GM12878 (cell line): ENCODE measurements around the gene PMM1. TPM values are rescaled to one million over a fixed set of nuclear protein-coding genes. Genes with fewer than 3 reads are reported as not detected.

Experiments
- ATAC-seq: fragments of 200-7000 bp; cut with Tn5 transposase; 3 replicates; pipeline ENCODE4 v1.9.1; 2020; ENCODE audit warnings: mild to moderate bottlenecking, moderate library complexity
- BruUV-seq: library from RNA; stranded (reverse); fragments of 400-500 nt; replicated peaks from 2 replicates; lab custom pipeline; 2021; lab: Mats Ljungman, UMichigan
- CTCF ChIA-PET: fragments of 300-600 bp; sonication (Branson Sonifier 250); formaldehyde crosslinking; extraction: SDS; loops from one replicate; lab custom pipeline; 2021; ENCODE audit warnings: inconsistent platforms; lab: Yijun Ruan, JAX
- POLR2A ChIA-PET: fragments of 350-600 bp; formaldehyde crosslinking; extraction: SDS; loops from one replicate; lab custom pipeline; 2021; ENCODE audit warnings: inconsistent platforms; lab: Charles Lee
- RAD21 ChIA-PET: fragments of 300-600 bp; sonication (Branson Sonifier 250); formaldehyde crosslinking; loops from one replicate; lab custom pipeline; 2023; ENCODE audit warnings: antibody characterized with exemption; ENCODE audit not compliant: unreplicated experiment; lab: Charles Lee
- SMC1A ChIA-PET: fragments of 300-600 bp; sonication (Branson Sonifier 250); formaldehyde crosslinking; loops from one replicate; lab custom pipeline; 2023; ENCODE audit not compliant: unreplicated experiment, uncharacterized antibody; lab: Charles Lee
- DNase-seq: peaks from one replicate; pipeline ENCODE4 v3.0.0-alpha.2; 2011; ENCODE audit warnings: low read depth, low spot score
- FAIRE-seq: peaks from 3 replicates; lab custom pipeline; 2011; peaks lifted over from hg19 to GRCh38; lab: Jason Lieb, UNC
- H2AFZ ChIP-seq: 2 replicates; pipeline ENCODE4 v1.6.0; 2011; ENCODE audit warnings: low read depth, low read length, control low read depth; ENCODE audit not compliant: control insufficient read depth
- H3K27ac ChIP-seq: 2 replicates; pipeline ENCODE4 v1.5.1; 2011; ENCODE audit warnings: control low read depth; ENCODE audit not compliant: control insufficient read depth, insufficient read depth
- H3K27me3 ChIP-seq, 2 experiments: replicated peaks in 1 of 2; 2 replicates each; pipeline versions ENCODE4 v1.6.0 to v1.6.1; 2011; ENCODE audit warnings: low read length in 1 of 2; ENCODE audit not compliant: control insufficient read depth in 2 of 2, insufficient read depth in 2 of 2
- H3K36me3 ChIP-seq, 2 experiments: 2 replicates each; pipeline ENCODE4 v1.5.1; 2011; ENCODE audit warnings: low read length in 1 of 2; ENCODE audit not compliant: control insufficient read depth in 2 of 2, insufficient read depth in 2 of 2
- H3K4me1 ChIP-seq: 2 replicates; pipeline ENCODE4 v1.6.1; 2011; ENCODE audit warnings: mild to moderate bottlenecking, low read length, moderate library complexity, mixed read lengths; ENCODE audit not compliant: control insufficient read depth, insufficient read depth
- H3K4me2 ChIP-seq: 2 replicates; pipeline ENCODE4 v1.6.0; 2011; ENCODE audit warnings: control low read depth; ENCODE audit not compliant: control insufficient read depth, insufficient read depth
- H3K4me3 ChIP-seq: fragments of 200-600 bp; sonication (generic); 2 replicates; pipeline ENCODE4 v1.5.1; 2016
- H3K79me2 ChIP-seq: 2 replicates; pipeline ENCODE4 v1.6.0; 2011; ENCODE audit warnings: low read length; ENCODE audit not compliant: control insufficient read depth, insufficient read depth
- H3K9ac ChIP-seq: 2 replicates; pipeline ENCODE4 v1.8.0; 2011; ENCODE audit warnings: low read length, control low read depth, mixed read lengths; ENCODE audit not compliant: control insufficient read depth, insufficient read depth
- H3K9me3 ChIP-seq: replicated peaks from 3 replicates; pipeline ENCODE4 v1.5.1; 2011; ENCODE audit warnings: mild to moderate bottlenecking, low read length; ENCODE audit not compliant: control insufficient read depth, insufficient read depth
- H4K20me1 ChIP-seq: 2 replicates; pipeline ENCODE4 v1.6.0; 2011; ENCODE audit not compliant: control insufficient read depth, insufficient read depth
- CUX1 ChIP-seq: IDR thresholded peaks from 2 replicates; pipeline ENCODE4 v1.6.1; 2012; ENCODE audit warnings: improper control_type of control experiment, low read depth, low read length; ENCODE audit not compliant: insufficient replicate concordance
- KLF5 ChIP-seq: fragments of 450-650 bp; IDR thresholded peaks from 2 replicates; pipeline ENCODE4 v1.6.1; 2014; ENCODE audit warnings: mild to moderate bottlenecking; ENCODE audit not compliant: partially characterized antibody
- MTA3 ChIP-seq: IDR thresholded peaks from 2 replicates; pipeline ENCODE4 v1.6.1; 2012; ENCODE audit warnings: low read length, inconsistent platforms, borderline replicate concordance
- NFXL1 ChIP-seq: fragments of 450-650 bp; IDR thresholded peaks from 2 replicates; pipeline ENCODE4 v1.6.1; 2017; ENCODE audit warnings: antibody characterized with exemption, mild to moderate bottlenecking, borderline replicate concordance
- SMAD1 ChIP-seq: fragments of 450-650 bp; IDR thresholded peaks from 2 replicates; pipeline ENCODE4 v1.6.1; 2018; ENCODE audit warnings: mild to moderate bottlenecking, low read depth; ENCODE audit not compliant: partially characterized antibody
- SUPT20H ChIP-seq: IDR thresholded peaks from 2 replicates; pipeline ENCODE4 v1.6.1; 2011; ENCODE audit warnings: low read depth, mild to moderate bottlenecking, low read length, moderate library complexity, borderline replicate concordance; ENCODE audit not compliant: control insufficient read depth
- ZBED1 ChIP-seq: IDR thresholded peaks from 2 replicates; pipeline ENCODE4 v1.6.1; 2016; ENCODE audit warnings: borderline replicate concordance
- WGBS: methylation state at CpG from one replicate; pipeline ENCODE4 v1.1.6; 2016; ENCODE audit warnings: low lambda C conversion rate; ENCODE audit not compliant: insufficient replicate concordance, insufficient coverage; ENCODE audit errors: missing lambda C conversion rate; 5-methylcytosine and 5-hydroxymethylcytosine counted together
- in situ Hi-C: fragments of 300-500 bp; cut with MboI; formaldehyde crosslinking; loops from 9 replicates; pipeline ENCODE4 v1.14.3; 2018; ENCODE audit warnings: mixed read lengths
- intact Hi-C: fragments of 100-400 bp; cut with micrococcal nuclease; formaldehyde crosslinking; loops from one replicate; pipeline ENCODE4 v1.14.2; 2022; ENCODE audit not compliant: unreplicated experiment
- polyA plus RNA-seq, 11 experiments: library from polyadenylated mRNA; depleted of rRNA in 4 of 11; unstranded in 6 of 11; stranded (reverse) in 5 of 11; fragments of >200 nt; fragmentation: Nextera tagmentation in 4 of 11; fragmentation: Illumina TruSeq in 1 of 11; extraction: Ambion mirVana in 4 of 11; extraction: Trizol in 1 of 11; gene quantifications; 1 replicate in 1 of 11; 2 replicates in 10 of 11; pipeline versions ENCODE4 v1.2.1 to v1.2.3, GENCODE V29; 2011 to 2016; ENCODE audit warnings: inconsistent platforms in 2 of 11, missing spikeins in 2 of 11, low read depth in 1 of 11
- total RNA-seq, 4 experiments: library from RNA; depleted of rRNA in 3 of 4; stranded (reverse); fragments of >200 nt in 3 of 4; fragmentation: Illumina TruSeq in 1 of 4; extraction: Trizol in 1 of 4; gene quantifications; 2 replicates each; pipeline versions ENCODE4 v1.2.1 to v1.2.3, GENCODE V29; 2013 to 2021

The PMM1 gene
- total and polyA plus RNA-seq, 10 of the 15 experiments (the other 5 are each of a cell fraction or from before 2014, with no cell fraction given) = 8.2 to 32.2 (median 16.9) TPM

DNA sequence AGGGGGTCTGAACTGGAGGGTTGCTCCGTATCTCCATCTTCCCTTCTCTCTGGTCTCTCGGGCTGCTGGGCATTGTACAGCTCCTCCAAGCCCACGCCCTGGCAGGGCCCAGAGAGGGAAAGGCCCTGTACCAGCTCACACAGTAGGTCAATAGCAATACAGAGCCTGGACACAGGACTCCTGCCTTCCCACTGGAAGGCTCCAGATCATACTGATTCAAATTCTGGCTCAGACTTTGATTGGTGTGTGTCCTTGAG is 22.2 kb downstream of the PMM1 start:
- no peak overlapping the region for H3K4me3 ChIP-seq
- intact Hi-C loops (no loop called here), in situ Hi-C loops (no loop called here)
- H3K27ac ChIP-seq = no peak overlapping the region
- H3K9ac ChIP-seq = no peak overlapping the region
- ATAC-seq (no peak), FAIRE-seq (no peak), DNase-seq (no peak)
- ChIA-PET CTCF (interaction anchor here (1.4 kb wide), 1 partner anchor 29 kb away, joined by 3 read pairs; no protein-coding TSS in a partner anchor), RAD21 (no interaction called here), POLR2A (no interaction called here), SMC1A (no interaction called here)
- H3K79me2 ChIP-seq = no peaks in the 10 kb centered on the region
- H2AFZ ChIP-seq = no peak overlapping the region
- no peaks in the 10 kb centered on the region for H4K20me1 ChIP-seq
- no TSS peak for BruUV-seq
- no peak overlapping the region for H3K4me2 ChIP-seq
- 61% methylated on average over 3 of the region's 3 CpGs for WGBS
- H3K27me3 ChIP-seq = no peaks in the 10 kb centered on the region
- H3K4me1 ChIP-seq = no peaks in the 10 kb centered on the region
- no peaks in the 10 kb centered on the region for H3K36me3 ChIP-seq
- TF ChIP-seq NFXL1 = no peak
- no peak for TF ChIP-seq KLF5
- no peak for TF ChIP-seq SUPT20H
- TF ChIP-seq CUX1 = no peak
- TF ChIP-seq SMAD1 = no peak
- no peak for TF ChIP-seq ZBED1
- TF ChIP-seq MTA3 = no peak
- no peaks in the 10 kb centered on the region for H3K9me3 ChIP-seq
